Measurements from ENCODE around the gene C4orf51.

Gene C4orf51

DNA sequence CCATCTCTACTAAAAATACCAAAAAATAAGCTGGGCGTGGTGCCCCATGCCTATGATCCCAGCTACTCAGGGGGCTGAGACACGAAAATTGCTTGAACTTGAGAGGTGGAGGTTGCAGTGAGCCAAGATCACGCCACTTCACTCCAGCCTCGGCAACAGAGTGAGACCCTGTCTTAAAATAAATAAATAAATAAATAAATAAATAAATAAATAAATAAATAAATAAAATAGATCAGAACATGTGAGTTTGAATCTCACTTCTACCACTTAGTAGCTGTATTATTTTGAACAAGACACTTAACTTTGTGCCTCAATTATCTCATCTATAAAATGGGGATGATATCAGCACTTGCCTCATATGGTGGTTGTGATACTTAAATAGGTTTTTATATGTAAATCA is 90.2 kb downstream of the C4orf51 start:
- no peak overlapping the region for H3K27ac Mint-ChIP-seq
- no peaks in the 10 kb centered on the region for H3K4me1 Mint-ChIP-seq
- DNase-seq: no peak
- peaks cover 11% of the 10 kb centered on the region for H3K9me3 Mint-ChIP-seq
- H3K36me3 Mint-ChIP-seq (ENCODE audit: low read depth): peaks cover 75% of the 10 kb centered on the region
- no peaks in the 10 kb centered on the region for H3K27me3 Mint-ChIP-seq (ENCODE audit: low read depth, poor library complexity)
- TF ChIP-seq, protein P1, sequence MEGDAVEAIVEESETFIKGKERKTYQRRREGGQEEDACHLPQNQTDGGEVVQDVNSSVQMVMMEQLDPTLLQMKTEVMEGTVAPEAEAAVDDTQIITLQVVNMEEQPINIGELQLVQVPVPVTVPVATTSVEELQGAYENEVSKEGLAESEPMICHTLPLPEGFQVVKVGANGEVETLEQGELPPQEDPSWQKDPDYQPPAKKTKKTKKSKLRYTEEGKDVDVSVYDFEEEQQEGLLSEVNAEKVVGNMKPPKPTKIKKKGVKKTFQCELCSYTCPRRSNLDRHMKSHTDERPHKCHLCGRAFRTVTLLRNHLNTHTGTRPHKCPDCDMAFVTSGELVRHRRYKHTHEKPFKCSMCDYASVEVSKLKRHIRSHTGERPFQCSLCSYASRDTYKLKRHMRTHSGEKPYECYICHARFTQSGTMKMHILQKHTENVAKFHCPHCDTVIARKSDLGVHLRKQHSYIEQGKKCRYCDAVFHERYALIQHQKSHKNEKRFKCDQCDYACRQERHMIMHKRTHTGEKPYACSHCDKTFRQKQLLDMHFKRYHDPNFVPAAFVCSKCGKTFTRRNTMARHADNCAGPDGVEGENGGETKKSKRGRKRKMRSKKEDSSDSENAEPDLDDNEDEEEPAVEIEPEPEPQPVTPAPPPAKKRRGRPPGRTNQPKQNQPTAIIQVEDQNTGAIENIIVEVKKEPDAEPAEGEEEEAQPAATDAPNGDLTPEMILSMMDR (IDR thresholded peaks at IDR 0.05): no peak
- H3K4me3 Mint-ChIP-seq: no peak overlapping the region

DNA sequence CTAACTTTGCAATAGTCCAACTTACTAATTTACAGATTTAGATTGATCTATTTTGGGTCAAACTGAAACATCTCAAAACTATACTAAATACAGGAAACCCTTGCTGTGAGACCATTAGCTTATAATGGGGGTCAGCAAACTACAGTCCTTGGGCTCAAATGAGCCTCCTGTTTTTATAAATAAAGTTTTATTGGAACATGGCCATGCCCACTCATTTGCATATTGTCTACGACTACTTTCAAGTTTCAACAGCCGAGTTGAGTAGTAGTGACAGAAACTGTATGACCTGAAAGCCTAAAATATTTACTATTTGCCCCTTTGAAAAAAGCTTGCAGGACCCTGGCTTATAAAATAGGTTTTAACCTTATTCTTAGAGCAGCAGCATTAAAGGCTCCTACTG is 92.4 kb downstream of the C4orf51 start:
- no peaks in the 10 kb centered on the region for H3K27me3 Mint-ChIP-seq (ENCODE audit: low read depth, poor library complexity)
- no peak overlapping the region for H3K27ac Mint-ChIP-seq
- no peaks in the 10 kb centered on the region for H3K4me1 Mint-ChIP-seq
- DNase-seq: no peak
- H3K9me3 Mint-ChIP-seq: peaks cover 4% of the 10 kb centered on the region
- H3K36me3 Mint-ChIP-seq (ENCODE audit: low read depth): peaks cover 69% of the 10 kb centered on the region
- TF ChIP-seq, protein P1 (IDR thresholded peaks at IDR 0.05): no peak
- no peak overlapping the region for H3K4me3 Mint-ChIP-seq

DNA sequence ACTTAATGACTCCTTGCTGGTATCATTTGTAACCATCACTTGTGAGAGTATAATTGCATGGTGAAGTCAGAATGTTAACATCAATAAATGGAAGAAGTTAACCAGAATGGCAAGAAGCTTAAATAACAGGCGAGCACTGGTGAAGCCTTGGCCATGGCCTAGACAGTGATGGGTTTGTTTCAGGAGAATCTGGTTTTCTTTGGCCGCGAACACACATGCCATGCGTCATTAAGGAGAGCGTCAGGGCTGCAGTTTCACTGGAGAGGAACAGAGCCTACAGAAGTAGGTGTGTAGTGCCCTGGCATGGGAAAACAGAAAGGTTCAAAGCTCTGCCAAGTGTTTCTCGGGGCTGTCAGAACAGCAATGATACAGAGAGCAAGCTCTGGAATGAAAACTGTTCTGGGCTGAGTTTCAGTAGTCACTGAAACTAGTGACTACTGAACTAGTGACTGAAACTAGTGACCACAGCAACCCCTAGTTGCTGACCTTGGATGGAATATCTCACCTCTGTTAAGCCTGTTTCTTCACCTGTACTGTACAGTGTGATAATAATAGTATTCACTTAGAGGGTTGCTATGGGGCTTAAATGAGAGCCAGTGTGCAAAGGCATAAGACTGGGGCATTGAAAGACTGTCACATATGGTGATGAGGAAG is 93.8 kb downstream of the C4orf51 start:
- Mint-ChIP-seq H3K36me3 (ENCODE audit: low read depth) (peaks cover 67% of the 10 kb centered on the region), H3K27ac (peak overlapping the region; percentile 34), H3K9me3 (no peaks in the 10 kb centered on the region)

DNA sequence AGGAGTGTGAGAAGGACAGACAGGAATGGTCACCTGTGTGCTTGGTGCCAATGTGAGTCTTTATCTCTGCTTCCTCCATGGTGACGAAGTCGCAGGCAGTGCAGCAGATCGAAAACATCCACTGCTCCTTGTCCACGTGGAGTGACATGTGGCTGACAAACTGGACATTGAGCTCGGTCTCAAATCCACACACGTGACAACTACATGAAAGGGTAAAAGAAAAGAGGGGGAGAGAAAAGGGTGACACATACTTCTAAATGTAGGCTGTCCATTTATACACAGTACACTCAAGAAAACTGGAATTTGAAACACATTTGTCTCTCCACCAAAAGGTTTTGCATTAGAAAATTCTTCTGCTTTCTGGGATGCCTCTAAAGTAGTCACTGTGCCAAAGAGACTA is 94.5 kb downstream of the C4orf51 start:
- Mint-ChIP-seq H3K27ac (no peak overlapping the region), H3K4me3 (no peak overlapping the region)

More for the DNA sequence above, 93.8 kb downstream of the C4orf51 start:
- no peak for DNase-seq
- no peaks in the 10 kb centered on the region for H3K4me1 Mint-ChIP-seq
- H3K27me3 Mint-ChIP-seq (ENCODE audit: low read depth, poor library complexity): no peaks in the 10 kb centered on the region
- no peak overlapping the region for H3K4me3 Mint-ChIP-seq
- TF ChIP-seq, protein P1 (IDR thresholded peaks at IDR 0.05): no peak

DNA sequence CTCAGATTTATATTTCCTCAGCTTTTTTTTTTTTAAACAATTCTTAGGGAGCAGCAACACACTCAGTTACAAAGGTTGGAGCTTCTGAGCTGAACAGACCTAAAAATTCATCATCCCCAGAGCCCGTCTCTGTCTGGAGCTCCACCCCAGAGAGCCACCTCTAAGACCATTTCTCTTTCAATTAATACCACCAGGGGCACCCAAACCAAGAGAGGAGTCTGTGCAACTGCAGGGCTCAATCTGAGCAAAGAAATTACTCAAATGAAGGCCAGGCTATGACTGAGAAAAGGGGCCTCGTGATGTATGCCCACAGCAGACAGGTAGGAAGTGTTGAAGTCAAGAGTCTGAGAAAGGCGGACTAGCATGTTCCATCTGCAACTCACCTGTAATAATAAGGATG is 95.5 kb downstream of the C4orf51 start:
- TF ChIP-seq, protein P1 (IDR thresholded peaks at IDR 0.05): no peak
- peaks cover 73% of the 10 kb centered on the region for H3K36me3 Mint-ChIP-seq (ENCODE audit: low read depth)
- H3K9me3 Mint-ChIP-seq: no peaks in the 10 kb centered on the region
- no peak for DNase-seq
- H3K4me1 Mint-ChIP-seq: no peaks in the 10 kb centered on the region
- no peak overlapping the region for H3K27ac Mint-ChIP-seq
- no peaks in the 10 kb centered on the region for H3K27me3 Mint-ChIP-seq (ENCODE audit: low read depth, poor library complexity)
- H3K4me3 Mint-ChIP-seq: no peak overlapping the region

More for the DNA sequence above, 94.5 kb downstream of the C4orf51 start:
- TF ChIP-seq, protein P1 (IDR thresholded peaks at IDR 0.05): no peak
- Mint-ChIP-seq H3K4me1 (no peaks in the 10 kb centered on the region), H3K36me3 (ENCODE audit: low read depth) (peaks cover 68% of the 10 kb centered on the region), H3K9me3 (no peaks in the 10 kb centered on the region), H3K27me3 (ENCODE audit: low read depth, poor library complexity) (no peaks in the 10 kb centered on the region)
- DNase-seq: no peak

DNA sequence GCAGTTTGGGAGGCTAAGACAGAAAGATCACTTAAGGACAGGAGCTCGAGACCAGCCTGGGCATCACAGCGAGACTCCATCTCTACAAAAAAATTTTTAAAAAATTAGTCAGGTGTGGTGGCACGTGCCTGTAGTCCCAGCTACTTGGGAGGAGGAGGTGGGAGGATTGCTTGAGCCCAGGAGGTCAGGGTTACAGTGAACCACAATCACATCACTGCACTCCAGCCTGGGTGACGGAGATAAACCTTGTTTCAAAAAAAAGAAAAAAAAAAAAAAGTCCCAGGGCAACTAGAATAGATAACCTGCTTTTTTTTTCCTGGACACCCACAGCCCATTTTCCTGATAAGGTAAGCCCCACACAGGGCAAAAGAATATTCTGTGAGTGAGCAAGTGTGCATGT is 96.3 kb downstream of the C4orf51 start:
- Mint-ChIP-seq H3K9me3 (no peaks in the 10 kb centered on the region), H3K27me3 (ENCODE audit: low read depth, poor library complexity) (no peaks in the 10 kb centered on the region), H3K36me3 (ENCODE audit: low read depth) (peaks cover 74% of the 10 kb centered on the region), H3K27ac (no peak overlapping the region), H3K4me1 (no peaks in the 10 kb centered on the region), H3K4me3 (no peak overlapping the region)
- TF ChIP-seq, protein P1 (IDR thresholded peaks at IDR 0.05): no peak
- no peak for DNase-seq
